Naive thymus-derived CD4-positive, alpha-beta T cell (primary cell): ENCODE results near the gene ITGA11. TPM values are rescaled to one million over a fixed set of nuclear protein-coding genes. Genes with fewer than 3 reads are reported as not detected.
A peak's percentile ranks its signal among the peaks of the same experiment; 100 is the strongest.

Source experiments
- ATAC-seq: fragments of 150-1000 bp; cut with Tn5 transposase; 2 replicates; pipeline ENCODE4 v1.10.0; 2021; ENCODE audit warnings: mild to moderate bottlenecking, moderate library complexity
- CTCF ChIA-PET: fragments of 350-600 bp; sonication (Branson Sonifier 250); formaldehyde crosslinking; loops from one replicate; lab custom pipeline; 2021; ENCODE audit warnings: antibody characterized with exemption; lab: Charles Lee
- POLR2A ChIA-PET: fragments of 350-600 bp; sonication (Branson Sonifier 250); formaldehyde crosslinking; loops from one replicate; lab custom pipeline; 2021; ENCODE audit warnings: antibody characterized with exemption, inconsistent platforms; lab: Charles Lee
- DNase-seq, 9 donors: peaks; one replicate each; pipeline versions ENCODE4 v3.0.0 to v3.0.0-alpha.2; 2020 to 2022; ENCODE audit warnings: mixed read lengths in 1 of 9
- H3K27ac ChIP-seq: one replicate; pipeline ENCODE4 v1.7.0; 2013; ENCODE audit warnings: mild to moderate bottlenecking, low read depth, low read length, moderate library complexity
- H3K27me3 ChIP-seq, 2 donors: one replicate each; pipeline ENCODE4 v1.7.0; 2013; ENCODE audit warnings: low read length in 2 of 2, mild to moderate bottlenecking in 2 of 2, moderate library complexity in 2 of 2; ENCODE audit not compliant: control insufficient read depth in 2 of 2, insufficient read depth in 2 of 2
- H3K36me3 ChIP-seq, 3 experiments: 1 replicate in 2 of 3; 2 replicates in 1 of 3; pipeline ENCODE4 v1.7.0; 2013; ENCODE audit warnings: low read length in 3 of 3, mild to moderate bottlenecking in 3 of 3, moderate library complexity in 1 of 3; ENCODE audit not compliant: insufficient read depth in 3 of 3, control insufficient read depth in 2 of 3
- H3K4me1 ChIP-seq, 2 donors: one replicate each; pipeline ENCODE4 v1.7.0; 2013; ENCODE audit warnings: low read length in 2 of 2, mild to moderate bottlenecking in 2 of 2, moderate library complexity in 1 of 2; ENCODE audit not compliant: control insufficient read depth in 2 of 2, insufficient read depth in 2 of 2
- H3K4me3 ChIP-seq: 2 replicates; pipeline ENCODE4 v1.7.0; 2013; ENCODE audit warnings: mild to moderate bottlenecking, low read length
- H3K9me3 ChIP-seq, 3 experiments: 1 replicate in 2 of 3; 2 replicates in 1 of 3; pipeline ENCODE4 v1.7.0; 2013; ENCODE audit warnings: low read length in 3 of 3; ENCODE audit not compliant: control insufficient read depth in 2 of 3
- H3K27ac Mint-ChIP-seq, 9 donors: one replicate each; pipeline ENCODE4 v1.8.0; 2020 to 2022; ENCODE audit warnings: mixed read lengths in 9 of 9, mild to moderate bottlenecking in 8 of 9, moderate library complexity in 5 of 9, inconsistent platforms in 2 of 9
- H3K27me3 Mint-ChIP-seq, 5 donors: one replicate each; pipeline ENCODE4 v1.8.0; 2021 to 2022; ENCODE audit warnings: mixed read lengths in 5 of 5, mild to moderate bottlenecking in 1 of 5
- H3K36me3 Mint-ChIP-seq, 5 donors: one replicate each; pipeline ENCODE4 v1.8.0; 2020 to 2022; ENCODE audit warnings: mixed read lengths in 5 of 5, mild to moderate bottlenecking in 3 of 5, inconsistent platforms in 1 of 5
- H3K4me1 Mint-ChIP-seq, 7 donors: one replicate each; pipeline ENCODE4 v1.8.0; 2020 to 2022; ENCODE audit warnings: mixed read lengths in 7 of 7, mild to moderate bottlenecking in 3 of 7, inconsistent platforms in 1 of 7
- H3K4me3 Mint-ChIP-seq, 10 donors: one replicate each; pipeline ENCODE4 v1.8.0; 2020 to 2022; ENCODE audit warnings: mild to moderate bottlenecking in 10 of 10, mixed read lengths in 10 of 10, moderate library complexity in 6 of 10, inconsistent platforms in 2 of 10
- H3K9me3 Mint-ChIP-seq, 11 donors: one replicate each; pipeline ENCODE4 v1.8.0; 2020 to 2022; ENCODE audit warnings: mixed read lengths in 11 of 11, mild to moderate bottlenecking in 4 of 11, inconsistent platforms in 1 of 11, moderate library complexity in 1 of 11
- intact Hi-C, 2 donors: fragments of 100-400 bp; cut with micrococcal nuclease; formaldehyde crosslinking; loops; one replicate each; pipeline ENCODE4 v1.15.1; 2023
- polyA plus RNA-seq, 2 donors: library from polyadenylated mRNA; unstranded; fragments of 300-500 nt; fragmentation: Illumina TruSeq; gene quantifications; one replicate each; pipeline ENCODE4 v1.2.3, GENCODE V29; 2021
- total RNA-seq, 6 experiments: library from RNA in 5 of 6; stranded (reverse) in 5 of 6; gene quantifications; 1 replicate in 5 of 6; 2 replicates in 1 of 6; pipeline ENCODE4 v1.2.3 and lab custom pipeline; 2021 to 2026

Gene ITGA11
- total and polyA plus RNA-seq, 7 experiments from 2014 or later: 0.02 to 1.1 (median 0.08) TPM; not detected in 2

- Histone ChIP-seq H3K36me3 (no peaks in the 10 kb centered on the region), H3K4me1 (no peaks in the 10 kb centered on the region), H3K4me3 (no peak overlapping the region), H3K9me3 (no peaks in the 10 kb centered on the region), H3K27ac (no peak overlapping the region), H3K27me3 (no peaks in the 10 kb centered on the region)
- Mint-ChIP-seq H3K4me3 (no peak overlapping the region), H3K27ac (peak overlapping the region in 1 of 9 donors; percentile 59), H3K36me3 (no peaks in the 10 kb centered on the region), H3K27me3 (peaks cover 0 to 5% (median 0%) of the 10 kb centered on the region in 5 donors), H3K9me3 (no peaks in the 10 kb centered on the region), H3K4me1 (peaks cover 0 to 6% (median 0%) of the 10 kb centered on the region in 7 donors)
- DNase-seq: peak in 1 of 9 donors; percentile 3
- no peak for ATAC-seq
- ChIA-PET CTCF (interaction anchor here (0.6 to 2.2 kb wide), 4 partner anchors 9 to 63 kb away, joined by 3 to 7 read pairs (median 4); no protein-coding TSS in a partner anchor), POLR2A (no interaction called here)
- intact Hi-C loops: no loop called here
Observed at GRCh38 chr15:68315495-68316031, 116.4 kb downstream of the ITGA11 start.

GRCh38 chr15:68315035-68315434 is 116.9 kb downstream of the ITGA11 start:
- ChIA-PET POLR2A (no interaction called here), CTCF (interaction anchor here (0.6 to 2.2 kb wide), 2 partner anchors 53 to 62 kb away, joined by 3 to 7 read pairs; no protein-coding TSS in a partner anchor)
- no peaks in the 10 kb centered on the region for H3K9me3 Mint-ChIP-seq
- H3K27me3 Mint-ChIP-seq: peaks cover 0 to 5% (median 0%) of the 10 kb centered on the region in 5 donors
- no peak overlapping the region for H3K27ac ChIP-seq
- no peaks in the 10 kb centered on the region for H3K27me3 ChIP-seq
- H3K4me1 ChIP-seq: no peaks in the 10 kb centered on the region
- H3K4me1 Mint-ChIP-seq: peaks cover 0 to 6% (median 0%) of the 10 kb centered on the region in 7 donors
- intact Hi-C loops: no loop called here
- no peaks in the 10 kb centered on the region for H3K36me3 ChIP-seq
- DNase-seq: no peak
- no peak for ATAC-seq
- no peak overlapping the region for H3K4me3 ChIP-seq
- no peaks in the 10 kb centered on the region for H3K36me3 Mint-ChIP-seq
- no peaks in the 10 kb centered on the region for H3K9me3 ChIP-seq
- H3K27ac Mint-ChIP-seq: peak overlapping the region in 1 of 9 donors; percentile 59
- H3K4me3 Mint-ChIP-seq: no peak overlapping the region

GRCh38 chr15:68314563-68314962 is 117.4 kb downstream of the ITGA11 start:
- H3K27ac ChIP-seq: no peak overlapping the region

GRCh38 chr15:68313501-68314410 is 118.2 kb downstream of the ITGA11 start:
- no peaks in the 10 kb centered on the region for H3K4me1 ChIP-seq
- no peak for ATAC-seq
- no peak overlapping the region for H3K27ac ChIP-seq
- H3K4me1 Mint-ChIP-seq: peaks cover 0 to 6% (median 0%) of the 10 kb centered on the region in 7 donors
- H3K4me3 Mint-ChIP-seq: no peak overlapping the region
- CTCF ChIA-PET: no interaction called here
- intact Hi-C loops: no loop called here
- no peaks in the 10 kb centered on the region for H3K27me3 ChIP-seq
- peaks cover 0 to 5% (median 0%) of the 10 kb centered on the region in 5 donors for H3K27me3 Mint-ChIP-seq
- H3K9me3 ChIP-seq: no peaks in the 10 kb centered on the region
- no peaks in the 10 kb centered on the region for H3K36me3 ChIP-seq
- no peaks in the 10 kb centered on the region for H3K9me3 Mint-ChIP-seq
- peak in 1 of 9 donors; percentile 1 for DNase-seq
- H3K36me3 Mint-ChIP-seq: no peaks in the 10 kb centered on the region
- H3K4me3 ChIP-seq: no peak overlapping the region
- POLR2A ChIA-PET: no interaction called here
- no peak overlapping the region for H3K27ac Mint-ChIP-seq

More at GRCh38 chr15:68314563-68314962, 117.4 kb downstream of the ITGA11 start:
- no peaks in the 10 kb centered on the region for H3K36me3 Mint-ChIP-seq
- CTCF ChIA-PET: no interaction called here
- peaks cover 0 to 6% (median 0%) of the 10 kb centered on the region in 7 donors for H3K4me1 Mint-ChIP-seq
- ATAC-seq (no peak), DNase-seq (no peak)
- peak overlapping the region in 1 of 9 donors; percentile 47 for H3K27ac Mint-ChIP-seq
- no peaks in the 10 kb centered on the region for H3K36me3 ChIP-seq
- no peak overlapping the region for H3K4me3 Mint-ChIP-seq
- POLR2A ChIA-PET: no interaction called here
- no peak overlapping the region for H3K4me3 ChIP-seq
- intact Hi-C loops: no loop called here
- H3K27me3 Mint-ChIP-seq: peaks cover 0 to 5% (median 0%) of the 10 kb centered on the region in 5 donors
- no peaks in the 10 kb centered on the region for H3K9me3 Mint-ChIP-seq
- H3K27me3 ChIP-seq: no peaks in the 10 kb centered on the region
- H3K4me1 ChIP-seq: no peaks in the 10 kb centered on the region
- no peaks in the 10 kb centered on the region for H3K9me3 ChIP-seq

- no peak overlapping the region for H3K4me3 ChIP-seq
- Mint-ChIP-seq H3K4me3 (no peak overlapping the region), H3K9me3 (no peaks in the 10 kb centered on the region), H3K4me1 (peaks cover 0 to 6% (median 0%) of the 10 kb centered on the region in 7 donors), H3K36me3 (no peaks in the 10 kb centered on the region), H3K27ac (peak overlapping the region in 1 of 9 donors; percentile 36), H3K27me3 (peaks cover 0 to 7% (median 0%) of the 10 kb centered on the region in 5 donors)
- DNase-seq (peak in 1 of 9 donors; percentile 4), ATAC-seq (no peak)
- no peaks in the 10 kb centered on the region for H3K36me3 ChIP-seq
- no peaks in the 10 kb centered on the region for H3K4me1 ChIP-seq
- intact Hi-C loops: no loop called here
- POLR2A ChIA-PET: interaction anchor here (0.6 kb wide), 1 partner anchor 60 kb away, joined by 3 read pairs; no protein-coding TSS in a partner anchor
- CTCF ChIA-PET: interaction anchor here (1.1 kb wide), 1 partner anchor 70 kb away, joined by 3 read pairs; no protein-coding TSS in a partner anchor
- H3K9me3 ChIP-seq: no peaks in the 10 kb centered on the region
- H3K27ac ChIP-seq: no peak overlapping the region
- H3K27me3 ChIP-seq: no peaks in the 10 kb centered on the region
Observed at GRCh38 chr15:68312701-68313204, 119.2 kb downstream of the ITGA11 start.

GRCh38 chr15:68311859-68312557 is 120.0 kb downstream of the ITGA11 start:
- POLR2A ChIA-PET: no interaction called here
- H3K4me1 Mint-ChIP-seq: peaks cover 0 to 7% (median under 1%) of the 10 kb centered on the region in 7 donors
- DNase-seq (no peak), ATAC-seq (no peak)
- no peaks in the 10 kb centered on the region for H3K9me3 Mint-ChIP-seq
- no peak overlapping the region for H3K27ac Mint-ChIP-seq
- H3K4me3 Mint-ChIP-seq: no peak overlapping the region
- Histone ChIP-seq H3K27ac (no peak overlapping the region), H3K4me1 (no peaks in the 10 kb centered on the region), H3K4me3 (no peak overlapping the region), H3K9me3 (no peaks in the 10 kb centered on the region), H3K27me3 (no peaks in the 10 kb centered on the region), H3K36me3 (no peaks in the 10 kb centered on the region)
- CTCF ChIA-PET: interaction anchor here (0.9 to 1.4 kb wide), 4 partner anchors 16 to 445 kb away, joined by 3 to 4 read pairs (median 3); no protein-coding TSS in a partner anchor
- intact Hi-C loops: no loop called here
- H3K36me3 Mint-ChIP-seq: no peaks in the 10 kb centered on the region
- peaks cover 0 to 11% (median 0%) of the 10 kb centered on the region in 5 donors for H3K27me3 Mint-ChIP-seq
